RWPE2 (cell line): ENCODE measurements around the gene ITIH5.
A peak's percentile ranks its signal among the peaks of the same experiment; 100 is the strongest.
"Not testable (repeated sequence)": the region's sequence is repeated elsewhere in the genome, so short reads cannot be mapped to it uniquely, and the experiment has no call there.

Experiments used
- ATAC-seq: fragments of 200-7000 bp; cut with Tn5 transposase; 3 replicates; pipeline ENCODE4 v1.9.1; 2021; ENCODE audit warnings: low read depth
- DNase-seq: peaks from one replicate; pipeline ENCODE4 v3.0.0-alpha.2; 2020; ENCODE audit warnings: low spot score
- H3K27ac ChIP-seq: fragments of 450-650 bp; 2 replicates; pipeline ENCODE4 v1.5.1; 2017; ENCODE audit warnings: mild to moderate bottlenecking; ENCODE audit not compliant: poor library complexity, severe bottlenecking
- H3K27me3 ChIP-seq: fragments of 250-450 bp; sonication (Bioruptor Pico); 2 replicates; pipeline ENCODE4 v1.5.1; 2021; ENCODE audit warnings: mild to moderate bottlenecking, moderate library complexity; ENCODE audit not compliant: insufficient read depth, poor library complexity, severe bottlenecking
- H3K36me3 ChIP-seq: fragments of 250-450 bp; sonication (Bioruptor Pico); 2 replicates; pipeline ENCODE4 v1.5.1; 2020; ENCODE audit warnings: low read depth, mild to moderate bottlenecking, moderate library complexity
- H3K4me1 ChIP-seq: fragments of 250-450 bp; sonication (Bioruptor Pico); 2 replicates; pipeline ENCODE4 v1.5.1; 2021; ENCODE audit warnings: mild to moderate bottlenecking, moderate library complexity; ENCODE audit not compliant: insufficient read depth, poor library complexity, severe bottlenecking
- H3K4me3 ChIP-seq: fragments of 250-450 bp; sonication (Bioruptor Pico); 2 replicates; pipeline ENCODE4 v1.5.1; 2021; ENCODE audit warnings: mild to moderate bottlenecking, moderate library complexity; ENCODE audit not compliant: severe bottlenecking
- H3K9me3 ChIP-seq: fragments of 250-450 bp; sonication (Bioruptor Pico); 2 replicates; pipeline ENCODE4 v1.5.1; 2021; ENCODE audit warnings: mild to moderate bottlenecking, moderate library complexity; ENCODE audit not compliant: severe bottlenecking
- TF ChIP-seq, protein P1 (sequence below): fragments of 450-650 bp; IDR thresholded peaks from one replicate; pipeline ENCODE4 v1.5.1; 2017; ENCODE audit warnings: mild to moderate bottlenecking, moderate library complexity; ENCODE audit not compliant: poor library complexity, severe bottlenecking

Gene ITIH5

DNA sequence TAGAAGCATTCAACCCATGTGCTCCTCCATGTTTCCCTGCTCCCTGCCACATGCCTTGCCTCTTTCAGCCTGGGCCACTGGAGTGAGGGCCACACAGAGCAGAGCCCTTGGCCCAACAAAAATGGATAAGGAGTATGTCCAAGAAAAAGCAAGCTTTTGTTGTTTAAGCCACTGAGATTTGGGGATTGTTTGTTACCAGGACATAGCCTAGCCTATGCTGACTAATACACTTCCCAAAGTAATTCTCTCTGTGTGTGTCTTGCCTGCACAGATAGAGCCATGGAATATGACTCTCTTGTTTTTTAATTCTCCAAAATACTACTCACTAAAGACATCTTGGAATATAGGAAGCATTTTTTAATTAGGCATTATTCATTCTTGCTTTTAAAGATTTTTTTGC lies 22.8 kb upstream of the ITIH5 start:
- no peaks in the 10 kb centered on the region for H3K27me3 ChIP-seq
- no peak for DNase-seq
- H3K4me1 ChIP-seq: no peaks in the 10 kb centered on the region
- no peak for ATAC-seq
- no peak overlapping the region for H3K27ac ChIP-seq
- TF ChIP-seq, protein P1, sequence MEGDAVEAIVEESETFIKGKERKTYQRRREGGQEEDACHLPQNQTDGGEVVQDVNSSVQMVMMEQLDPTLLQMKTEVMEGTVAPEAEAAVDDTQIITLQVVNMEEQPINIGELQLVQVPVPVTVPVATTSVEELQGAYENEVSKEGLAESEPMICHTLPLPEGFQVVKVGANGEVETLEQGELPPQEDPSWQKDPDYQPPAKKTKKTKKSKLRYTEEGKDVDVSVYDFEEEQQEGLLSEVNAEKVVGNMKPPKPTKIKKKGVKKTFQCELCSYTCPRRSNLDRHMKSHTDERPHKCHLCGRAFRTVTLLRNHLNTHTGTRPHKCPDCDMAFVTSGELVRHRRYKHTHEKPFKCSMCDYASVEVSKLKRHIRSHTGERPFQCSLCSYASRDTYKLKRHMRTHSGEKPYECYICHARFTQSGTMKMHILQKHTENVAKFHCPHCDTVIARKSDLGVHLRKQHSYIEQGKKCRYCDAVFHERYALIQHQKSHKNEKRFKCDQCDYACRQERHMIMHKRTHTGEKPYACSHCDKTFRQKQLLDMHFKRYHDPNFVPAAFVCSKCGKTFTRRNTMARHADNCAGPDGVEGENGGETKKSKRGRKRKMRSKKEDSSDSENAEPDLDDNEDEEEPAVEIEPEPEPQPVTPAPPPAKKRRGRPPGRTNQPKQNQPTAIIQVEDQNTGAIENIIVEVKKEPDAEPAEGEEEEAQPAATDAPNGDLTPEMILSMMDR: no peak
- H3K36me3 ChIP-seq: no peaks in the 10 kb centered on the region
- no peaks in the 10 kb centered on the region for H3K9me3 ChIP-seq
- no peak overlapping the region for H3K4me3 ChIP-seq

DNA sequence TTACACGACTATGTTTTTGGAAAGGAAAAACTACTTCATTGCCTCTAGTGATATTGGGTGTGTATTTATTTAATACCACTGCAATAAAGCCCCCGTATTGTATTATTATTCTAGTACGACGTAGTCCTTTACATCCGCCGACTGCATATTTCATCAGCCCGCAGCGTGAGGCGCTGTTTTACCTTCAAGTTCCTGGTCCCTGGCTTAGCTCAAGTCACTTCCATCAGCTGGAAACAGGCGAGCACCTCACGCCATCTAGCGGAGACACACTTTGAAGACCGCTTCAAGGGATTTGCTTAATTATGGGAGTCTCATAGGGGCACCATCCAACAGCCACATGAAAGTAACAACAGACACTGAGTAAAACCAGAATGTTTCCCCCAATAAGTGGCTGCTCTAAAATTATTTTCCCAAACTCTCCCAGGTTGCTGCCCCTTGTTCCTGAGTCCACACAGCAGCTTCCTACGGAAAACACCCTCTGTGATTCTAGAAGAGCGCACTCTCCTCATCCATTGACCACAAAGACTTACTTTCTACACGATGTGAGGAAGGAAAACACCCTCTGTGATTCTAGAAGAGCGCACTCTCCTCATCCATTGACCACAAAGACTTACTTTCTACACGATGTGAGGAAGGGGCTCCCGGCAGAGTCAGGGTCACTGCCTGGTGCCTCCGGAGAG lies 20.6 kb upstream of the ITIH5 start:
- no peak overlapping the region for H3K27ac ChIP-seq
- H3K9me3 ChIP-seq: no peaks in the 10 kb centered on the region
- H3K27me3 ChIP-seq: no peaks in the 10 kb centered on the region
- no peaks in the 10 kb centered on the region for H3K4me1 ChIP-seq
- peak; percentile 56 for DNase-seq
- no peak overlapping the region for H3K4me3 ChIP-seq
- TF ChIP-seq, protein P1: peak; percentile 92
- ATAC-seq: peak; percentile 82
- no peaks in the 10 kb centered on the region for H3K36me3 ChIP-seq

DNA sequence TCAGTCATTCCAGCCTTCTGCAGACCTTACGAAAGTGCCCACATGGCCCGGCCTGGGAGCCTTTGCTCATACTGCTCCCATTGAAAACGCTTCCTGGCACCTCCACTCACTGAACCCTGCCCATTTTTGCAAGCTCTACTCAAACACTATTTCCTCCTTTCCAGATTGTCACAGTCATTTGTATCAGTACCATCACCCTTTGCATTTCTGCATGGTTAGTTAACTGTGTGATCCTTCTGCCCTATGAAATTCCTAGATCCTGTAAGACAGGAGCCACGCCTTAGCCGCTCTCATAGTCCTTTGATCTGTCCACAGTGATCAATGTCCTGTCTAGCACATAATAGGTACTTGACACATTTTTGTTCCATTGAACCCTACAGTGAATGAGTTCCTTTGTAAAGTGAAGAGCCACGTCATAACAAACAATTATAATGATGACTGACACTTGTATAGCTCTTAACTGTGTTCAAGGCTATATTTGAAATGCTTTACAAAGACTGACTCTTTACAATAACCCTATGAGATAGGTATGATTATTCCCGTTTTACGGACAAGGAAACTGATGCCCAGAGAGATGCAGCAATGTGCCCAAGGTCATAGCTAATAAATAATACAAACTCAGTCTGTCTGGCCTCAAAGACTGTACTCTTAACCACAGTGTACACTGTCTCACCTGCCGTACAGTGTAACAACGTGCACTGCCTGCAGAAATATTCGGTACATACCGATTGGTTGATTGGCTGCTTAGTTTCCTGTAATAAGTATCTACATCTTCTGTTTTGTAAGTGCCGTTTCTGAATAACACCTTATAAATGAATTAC lies 19.8 kb upstream of the ITIH5 start:
- Histone ChIP-seq H3K4me1 (no peaks in the 10 kb centered on the region), H3K36me3 (no peaks in the 10 kb centered on the region), H3K9me3 (no peaks in the 10 kb centered on the region), H3K27me3 (no peaks in the 10 kb centered on the region), H3K27ac (no peak overlapping the region), H3K4me3 (no peak overlapping the region)
- no peak for DNase-seq
- ATAC-seq: no peak
- TF ChIP-seq, protein P1: no peak

DNA sequence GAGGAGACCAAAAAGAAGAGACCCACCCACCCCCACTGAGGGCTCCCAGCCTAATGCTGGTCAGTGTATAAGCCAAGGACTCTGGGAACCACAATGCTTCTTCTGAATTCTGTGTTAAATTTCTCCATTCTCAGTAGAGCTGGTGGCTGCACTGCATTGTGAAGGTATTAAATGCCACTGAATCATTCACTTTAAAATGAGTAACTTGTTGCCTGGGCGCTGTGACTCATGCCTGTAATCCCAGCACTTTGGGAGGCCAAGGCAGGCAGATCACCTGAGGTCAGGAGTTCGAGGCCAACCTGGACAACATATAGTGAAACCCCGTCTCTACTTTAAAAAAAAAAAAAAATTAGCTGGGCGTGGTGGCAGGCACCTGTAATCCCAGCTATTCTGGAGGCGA lies 13.3 kb upstream of the ITIH5 start:
- not testable (repeated sequence) for H3K27ac ChIP-seq, H3K4me3 ChIP-seq, H3K27me3 ChIP-seq, H3K9me3 ChIP-seq, H3K4me1 ChIP-seq, DNase-seq, H3K36me3 ChIP-seq
- 0 out of 3 replicates have a peak, but pooled peaks have one; percentile 52 for ATAC-seq

DNA sequence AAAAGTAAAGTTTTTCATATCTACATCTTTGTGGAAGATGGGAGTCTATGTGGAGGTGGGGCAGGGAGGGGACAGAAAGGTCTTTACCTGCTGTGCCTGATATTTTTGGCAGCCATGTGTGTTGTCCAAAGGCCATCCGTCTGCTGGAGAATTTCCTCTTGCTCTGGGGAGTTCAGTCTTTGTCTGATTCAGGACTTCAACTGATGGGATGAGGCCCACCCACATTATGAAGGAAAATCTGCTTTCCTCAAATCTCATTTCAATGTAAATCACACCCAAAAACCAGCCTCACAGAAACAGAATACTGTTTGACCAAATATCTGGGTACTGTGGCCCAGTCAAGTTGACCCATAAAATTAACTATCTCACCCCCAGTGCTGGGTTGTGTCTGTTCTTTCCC lies 12.5 kb upstream of the ITIH5 start:
- Histone ChIP-seq H3K36me3 (no peaks in the 10 kb centered on the region), H3K4me3 (no peak overlapping the region), H3K27ac (no peak overlapping the region), H3K9me3 (no peaks in the 10 kb centered on the region), H3K27me3 (no peaks in the 10 kb centered on the region), H3K4me1 (no peaks in the 10 kb centered on the region)
- DNase-seq: no peak
- ATAC-seq: no peak
- TF ChIP-seq, protein P1: no peak
